C1 segment of cervical spinal cord (tissue), 14 donors: Measurements from ENCODE around the gene ZBTB49.

Experiments used
- DNase-seq, 14 donors: peaks; one replicate each; lab custom pipeline; 2025; lab: John Stamatoyannopoulos, UW

ZBTB49 gene

GRCh38 chr4:4277531-4277930 lies 12.5 kb upstream of the ZBTB49 start:
- DNase-seq, result no peak

- no peak for DNase-seq
Measured at GRCh38 chr4:4281787-4282186, 8.3 kb upstream of the ZBTB49 start.

GRCh38 chr4:4284827-4285618 lies 5.0 kb upstream of the ZBTB49 start:
- no peak for DNase-seq

- no peak for DNase-seq
Measured at GRCh38 chr4:4288098-4288497, 2.0 kb upstream of the ZBTB49 start.

- no peak for DNase-seq
Measured at GRCh38 chr4:4289055-4289454, 996 bp upstream of the ZBTB49 start.

GRCh38 chr4:4289597-4289940 lies 482 bp upstream of the ZBTB49 start:
- DNase-seq, result no peak

- DNase-seq, result no peak
Measured at GRCh38 chr4:4293279-4293678, 3.2 kb downstream of the ZBTB49 start.

GRCh38 chr4:4296283-4296846 lies 6.3 kb downstream of the ZBTB49 start:
- no peak for DNase-seq

GRCh38 chr4:4299006-4299405 lies 9.0 kb downstream of the ZBTB49 start:
- no peak for DNase-seq

GRCh38 chr4:4302001-4302400 lies 11.9 kb downstream of the ZBTB49 start:
- DNase-seq, result no peak

GRCh38 chr4:4302416-4302815 lies 12.4 kb downstream of the ZBTB49 start:
- DNase-seq, result no peak

GRCh38 chr4:4306920-4307319 lies 16.9 kb downstream of the ZBTB49 start:
- DNase-seq, result no peak

GRCh38 chr4:4308800-4309441 lies 18.9 kb downstream of the ZBTB49 start:
- no peak for DNase-seq

- DNase-seq, result no peak
Measured at GRCh38 chr4:4311193-4311592, 21.1 kb downstream of the ZBTB49 start.

GRCh38 chr4:4315461-4316149 lies 25.6 kb downstream of the ZBTB49 start:
- DNase-seq, result no peak

GRCh38 chr4:4316150-4316495 lies 26.1 kb downstream of the ZBTB49 start:
- no peak for DNase-seq

GRCh38 chr4:4317496-4318232 lies 27.6 kb downstream of the ZBTB49 start:
- DNase-seq, result no peak

GRCh38 chr4:4320528-4320927 lies 30.5 kb downstream of the ZBTB49 start:
- DNase-seq, result no peak

- no peak for DNase-seq
Measured at GRCh38 chr4:4320951-4321714, 31.1 kb downstream of the ZBTB49 start.

GRCh38 chr4:4321951-4322688 lies 32.1 kb downstream of the ZBTB49 start:
- DNase-seq, result no peak
